Measurements from ENCODE around the gene KIF1A. TPM values are rescaled to one million over a fixed set of nuclear protein-coding genes. Genes with fewer than 3 reads are reported as not detected.
A peak's percentile ranks its signal among the peaks of the same experiment; 100 is the strongest.
"Not testable (repeated sequence)": the region's sequence is repeated elsewhere in the genome, so short reads cannot be mapped to it uniquely, and the experiment has no call there.

The KIF1A gene
- total and polyA plus RNA-seq, 3 experiments from 2014 or later, result 1.6 to 1.8 TPM; not detected in 1

DNA sequence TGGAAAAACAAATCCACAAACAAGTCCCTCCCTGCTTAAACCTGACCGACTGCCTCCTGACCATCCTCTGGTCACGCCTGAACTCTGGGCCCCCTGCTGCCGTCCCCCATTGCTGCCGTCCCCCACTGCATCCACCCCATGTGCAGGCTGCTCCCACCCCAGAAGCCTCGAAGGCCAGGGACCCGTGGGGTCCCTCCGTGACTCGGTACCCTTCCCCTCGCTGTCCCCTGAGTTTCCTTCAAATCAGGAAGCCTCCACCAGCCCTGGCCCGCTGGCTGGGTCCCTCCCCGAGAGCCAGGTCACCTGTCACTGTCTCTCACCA is 30.7 kb upstream of the KIF1A start:
- no peak overlapping the region for H3K27ac Mint-ChIP-seq
- peaks cover 0 to 5% (median 0%) of the 10 kb centered on the region in 3 donors for H3K36me3 Mint-ChIP-seq
- no peaks in the 10 kb centered on the region for H3K4me1 ChIP-seq (ENCODE audit: insufficient read depth, low read length)
- H3K4me1 Mint-ChIP-seq, result no peaks in the 10 kb centered on the region
- H3K4me3 ChIP-seq (ENCODE audit: low read length), result no peak overlapping the region
- no peaks in the 10 kb centered on the region for H3K36me3 ChIP-seq (ENCODE audit: insufficient read depth, low read length)
- no peaks in the 10 kb centered on the region for H3K9me3 ChIP-seq (ENCODE audit: low read length)
- H3K27me3 ChIP-seq (ENCODE audit: insufficient read depth, low read length, poor library complexity, severe bottlenecking), result no peaks in the 10 kb centered on the region
- H3K27me3 Mint-ChIP-seq, result peaks cover 3 to 4% of the 10 kb centered on the region in 2 donors
- no peak overlapping the region for H3K4me3 Mint-ChIP-seq
- ChIA-PET CTCF (interaction anchor here (0.5 to 2.0 kb wide), 8 partner anchors 9 to 1028 kb away, joined by 3 to 11 read pairs (median 6); no protein-coding TSS in a partner anchor), POLR2A (no interaction called here)
- H3K9me3 Mint-ChIP-seq, result peaks cover 5 to 11% (median 6%) of the 10 kb centered on the region in 5 donors
- DNase-seq, result no peak
- no peak overlapping the region for H3K27ac ChIP-seq (ENCODE audit: low read depth, low read length)

DNA sequence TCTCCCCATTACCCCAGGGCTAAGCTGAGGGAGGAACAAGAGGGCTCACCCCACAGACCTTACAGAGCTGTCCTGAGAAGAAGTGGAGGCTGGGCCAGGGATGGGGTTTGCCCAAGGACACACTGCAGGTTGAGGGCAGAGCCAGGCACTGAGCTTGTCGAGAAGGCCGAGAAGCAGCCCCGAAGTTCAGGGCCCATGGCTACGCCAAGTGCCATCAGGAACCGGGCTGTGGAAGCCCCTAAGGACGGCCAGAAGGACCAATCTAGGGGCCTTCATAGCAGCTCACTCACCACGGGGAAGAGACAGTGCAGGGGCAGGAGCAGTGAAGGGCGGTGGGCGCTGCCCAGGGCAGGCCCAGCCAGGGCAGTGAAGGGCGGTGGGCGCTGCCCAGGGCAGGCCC is 30.0 kb upstream of the KIF1A start:
- Histone ChIP-seq H3K27ac (ENCODE audit: low read depth, low read length) (no peak overlapping the region), H3K4me1 (ENCODE audit: insufficient read depth, low read length) (no peaks in the 10 kb centered on the region), H3K36me3 (ENCODE audit: insufficient read depth, low read length) (no peaks in the 10 kb centered on the region), H3K27me3 (ENCODE audit: insufficient read depth, low read length, poor library complexity, severe bottlenecking) (no peaks in the 10 kb centered on the region), H3K4me3 (ENCODE audit: low read length) (no peak overlapping the region), H3K9me3 (ENCODE audit: low read length) (no peaks in the 10 kb centered on the region)
- H3K27ac Mint-ChIP-seq, result no peak overlapping the region
- H3K27me3 Mint-ChIP-seq, result peaks cover 3 to 4% of the 10 kb centered on the region in 2 donors
- no peak for DNase-seq
- no peak overlapping the region for H3K4me3 Mint-ChIP-seq
- peaks cover 0 to 5% (median 0%) of the 10 kb centered on the region in 3 donors for H3K36me3 Mint-ChIP-seq
- CTCF ChIA-PET, result no interaction called here
- peaks cover 3 to 9% (median 6%) of the 10 kb centered on the region in 5 donors for H3K9me3 Mint-ChIP-seq
- POLR2A ChIA-PET, result no interaction called here
- no peaks in the 10 kb centered on the region for H3K4me1 Mint-ChIP-seq

DNA sequence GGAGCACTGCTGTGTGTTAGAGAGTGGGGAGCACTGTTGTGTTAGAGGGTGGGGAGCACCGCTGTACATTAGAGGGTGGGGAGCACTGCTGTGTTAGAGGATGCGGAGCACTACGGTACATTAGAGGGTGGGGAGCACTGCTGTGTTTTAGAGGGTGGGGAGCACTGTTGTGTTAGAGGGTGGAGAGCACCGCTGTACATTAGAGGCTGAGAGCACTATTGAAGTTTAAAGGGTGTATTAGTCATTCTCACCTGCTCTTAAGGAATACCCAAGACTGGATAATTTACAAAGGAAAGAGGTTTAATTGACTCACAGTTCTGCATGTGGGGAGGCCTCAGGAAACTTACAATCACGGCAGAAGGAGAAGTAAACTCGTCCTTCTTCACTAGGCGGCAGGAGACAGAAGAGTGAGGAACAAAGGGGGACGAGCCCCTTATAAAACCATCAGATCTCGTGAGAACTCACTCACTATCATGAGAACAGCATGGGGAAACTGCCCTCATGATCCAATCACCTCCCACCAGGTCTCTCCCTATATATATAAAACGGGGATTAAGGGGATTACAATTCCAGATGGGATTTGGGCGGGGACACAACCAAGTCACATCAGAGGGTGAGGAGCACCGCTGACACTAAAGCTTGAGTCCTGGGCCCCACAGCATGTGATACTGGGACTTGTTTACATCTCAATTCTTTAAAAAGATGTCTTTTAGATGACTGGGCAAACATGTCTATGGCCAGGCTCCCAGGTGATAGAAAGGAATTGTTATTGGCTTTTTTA is 29.1 kb upstream of the KIF1A start:
- H3K27me3 Mint-ChIP-seq, result peaks cover 3 to 4% of the 10 kb centered on the region in 2 donors
- Histone ChIP-seq H3K9me3 (ENCODE audit: low read length) (no peaks in the 10 kb centered on the region), H3K4me1 (ENCODE audit: insufficient read depth, low read length) (no peaks in the 10 kb centered on the region), H3K27me3 (ENCODE audit: insufficient read depth, low read length, poor library complexity, severe bottlenecking) (no peaks in the 10 kb centered on the region), H3K27ac (ENCODE audit: low read depth, low read length) (no peak overlapping the region), H3K36me3 (ENCODE audit: insufficient read depth, low read length) (no peaks in the 10 kb centered on the region), H3K4me3 (ENCODE audit: low read length) (no peak overlapping the region)
- no peaks in the 10 kb centered on the region for H3K4me1 Mint-ChIP-seq
- POLR2A ChIA-PET, result no interaction called here
- CTCF ChIA-PET, result no interaction called here
- H3K9me3 Mint-ChIP-seq, result peaks cover 0 to 3% (median under 1%) of the 10 kb centered on the region in 5 donors
- peaks cover 0 to 1% (median 0%) of the 10 kb centered on the region in 3 donors for H3K36me3 Mint-ChIP-seq
- DNase-seq, result no peak
- H3K27ac Mint-ChIP-seq, result no peak overlapping the region
- H3K4me3 Mint-ChIP-seq, result no peak overlapping the region

DNA sequence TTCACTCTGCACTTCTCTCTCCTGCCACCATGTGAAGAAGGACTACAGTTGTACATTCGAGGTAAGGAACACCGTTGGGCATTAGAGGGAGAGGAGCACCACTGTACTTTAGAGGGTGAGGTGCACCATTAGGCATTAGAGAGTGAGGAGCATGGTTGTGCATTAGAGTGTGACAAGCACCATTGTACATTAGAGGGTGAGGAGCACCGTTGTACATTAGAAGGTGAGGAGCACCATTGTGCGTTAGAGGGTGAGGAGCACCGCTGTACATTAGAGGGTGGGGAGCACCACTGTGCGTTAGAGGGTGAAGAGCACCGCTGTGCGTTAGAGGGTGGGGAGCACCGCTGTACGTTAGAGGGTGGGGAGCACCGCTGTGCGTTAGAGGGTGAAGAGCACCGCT is 27.8 kb upstream of the KIF1A start:
- no peaks in the 10 kb centered on the region for H3K4me1 ChIP-seq (ENCODE audit: insufficient read depth, low read length)
- Mint-ChIP-seq H3K36me3 (no peaks in the 10 kb centered on the region), H3K9me3 (no peaks in the 10 kb centered on the region), H3K27me3 (peaks cover 3 to 4% of the 10 kb centered on the region in 2 donors), H3K4me1 (no peaks in the 10 kb centered on the region), H3K27ac (no peak overlapping the region), H3K4me3 (no peak overlapping the region)
- DNase-seq, result no peak
- ChIA-PET POLR2A (no interaction called here), CTCF (no interaction called here)
- H3K4me3 ChIP-seq (ENCODE audit: low read length), result no peak overlapping the region
- no peaks in the 10 kb centered on the region for H3K27me3 ChIP-seq (ENCODE audit: insufficient read depth, low read length, poor library complexity, severe bottlenecking)
- no peaks in the 10 kb centered on the region for H3K9me3 ChIP-seq (ENCODE audit: low read length)
- H3K36me3 ChIP-seq (ENCODE audit: insufficient read depth, low read length), result no peaks in the 10 kb centered on the region
- H3K27ac ChIP-seq (ENCODE audit: low read depth, low read length), result no peak overlapping the region

DNA sequence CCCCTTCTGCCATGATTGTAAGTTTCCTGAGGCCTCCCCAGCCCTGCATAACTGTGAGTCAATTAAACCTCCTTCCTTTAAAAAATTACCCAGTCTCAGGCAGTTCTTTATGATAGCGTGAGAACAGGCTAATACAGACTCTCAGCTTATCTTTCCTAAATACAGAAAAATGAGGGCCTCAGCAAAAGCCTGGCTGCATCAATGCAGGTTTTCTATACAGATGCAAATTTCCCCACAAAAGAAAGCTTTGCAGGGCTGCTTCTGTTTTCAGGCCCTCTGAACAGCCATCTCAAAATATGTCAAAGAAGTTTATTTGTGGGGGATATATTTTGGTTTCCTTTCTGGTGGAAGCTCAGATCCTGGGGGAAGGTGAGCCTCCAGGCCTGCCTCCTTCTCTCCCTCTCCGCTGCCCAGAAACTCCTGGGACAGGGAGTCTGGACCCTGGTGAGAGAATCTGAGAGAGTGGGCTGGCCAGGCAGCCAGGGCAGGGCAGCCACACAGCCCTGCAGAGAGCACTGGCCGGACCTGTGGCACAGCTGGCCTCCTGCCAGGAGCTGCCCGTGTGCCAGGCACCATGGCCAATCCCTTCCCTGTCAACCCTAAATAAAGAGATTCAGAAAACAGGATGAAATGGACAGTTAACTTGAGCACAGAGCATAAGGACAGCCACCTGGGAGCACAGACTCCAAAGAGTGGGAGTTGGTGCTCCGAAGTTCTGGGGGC is 27.0 kb upstream of the KIF1A start:
- H3K27ac Mint-ChIP-seq, result peak overlapping the region in 1 of 8 donors; percentile 24
- Histone ChIP-seq H3K9me3 (ENCODE audit: low read length) (no peaks in the 10 kb centered on the region), H3K27ac (ENCODE audit: low read depth, low read length) (no peak overlapping the region), H3K4me3 (ENCODE audit: low read length) (no peak overlapping the region), H3K4me1 (ENCODE audit: insufficient read depth, low read length) (no peaks in the 10 kb centered on the region), H3K27me3 (ENCODE audit: insufficient read depth, low read length, poor library complexity, severe bottlenecking) (no peaks in the 10 kb centered on the region), H3K36me3 (ENCODE audit: insufficient read depth, low read length) (no peaks in the 10 kb centered on the region)
- no peaks in the 10 kb centered on the region for H3K4me1 Mint-ChIP-seq
- peaks cover 0 to 2% of the 10 kb centered on the region in 2 donors for H3K27me3 Mint-ChIP-seq
- ChIA-PET POLR2A (no interaction called here), CTCF (interaction anchor here (1.0 kb wide), 1 partner anchor 333 kb away, joined by 3 read pairs; no protein-coding TSS in a partner anchor)
- no peaks in the 10 kb centered on the region for H3K9me3 Mint-ChIP-seq
- no peak overlapping the region for H3K4me3 Mint-ChIP-seq
- no peaks in the 10 kb centered on the region for H3K36me3 Mint-ChIP-seq
- DNase-seq, result no peak

DNA sequence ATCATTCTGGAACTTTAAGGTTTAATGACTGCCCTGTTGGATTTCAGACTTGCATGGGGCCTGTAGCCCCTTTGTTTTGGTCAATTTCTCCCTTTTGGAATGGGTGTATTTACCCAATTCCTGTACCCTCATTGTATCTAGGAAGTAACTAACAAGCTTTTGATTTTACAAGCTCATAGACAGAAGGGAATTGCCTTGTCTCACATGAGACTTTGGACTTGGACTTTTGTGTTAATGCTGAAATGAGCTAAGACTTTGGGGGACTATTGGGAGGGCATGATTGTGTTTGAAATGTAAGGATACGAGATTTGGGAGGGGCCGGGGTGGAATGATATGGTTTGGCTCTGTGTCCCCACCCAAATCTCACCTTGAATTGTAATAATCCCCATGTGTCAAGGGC is 26.3 kb upstream of the KIF1A start:
- POLR2A ChIA-PET; H3K9me3 Mint-ChIP-seq; H3K4me3 Mint-ChIP-seq; H3K9me3 ChIP-seq (ENCODE audit: low read length); H3K27me3 Mint-ChIP-seq; H3K36me3 Mint-ChIP-seq; H3K4me1 Mint-ChIP-seq; H3K36me3 ChIP-seq (ENCODE audit: insufficient read depth, low read length); DNase-seq; H3K27me3 ChIP-seq (ENCODE audit: insufficient read depth, low read length, poor library complexity, severe bottlenecking); H3K27ac Mint-ChIP-seq; H3K4me3 ChIP-seq (ENCODE audit: low read length); H3K27ac ChIP-seq (ENCODE audit: low read depth, low read length); H3K4me1 ChIP-seq (ENCODE audit: insufficient read depth, low read length): not testable (repeated sequence)
- CTCF ChIA-PET, result interaction anchor here (1.0 kb wide), 1 partner anchor 332 kb away, joined by 3 read pairs; no protein-coding TSS in a partner anchor

DNA sequence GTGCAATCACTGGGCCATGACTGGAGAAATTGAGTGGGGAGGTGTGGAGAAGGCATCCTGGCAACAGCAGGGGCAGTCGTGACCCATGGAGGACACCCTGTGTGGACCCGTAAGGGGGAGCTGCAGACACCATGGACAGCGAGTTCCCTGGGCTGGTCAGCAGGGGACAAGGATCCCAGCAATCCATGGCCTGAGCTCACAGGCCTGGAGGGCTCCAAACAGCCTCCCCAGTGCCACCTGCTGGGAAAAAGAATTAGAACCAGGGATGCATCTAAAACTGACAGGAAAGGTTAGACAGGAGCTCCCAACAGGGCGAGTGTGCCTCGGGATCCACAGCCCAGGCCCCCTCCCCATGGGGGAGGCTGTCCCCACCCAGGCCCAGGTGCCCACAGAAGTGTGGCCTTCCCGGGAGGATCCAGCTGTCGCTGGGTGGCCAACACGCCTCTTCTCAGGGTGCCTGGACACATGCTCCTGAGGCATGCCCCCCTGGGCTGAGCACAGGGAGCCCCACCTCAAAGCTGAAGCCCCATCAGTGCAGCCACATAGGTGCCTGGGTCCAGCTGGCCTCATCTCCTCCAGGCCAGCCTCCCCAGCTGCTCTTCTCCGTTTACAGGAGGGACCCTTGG is 20.5 kb upstream of the KIF1A start:
- CTCF ChIA-PET, result interaction anchor here (0.7 to 4.0 kb wide), 4 partner anchors 11 to 326 kb away, joined by 3 to 26 read pairs (median 7); no protein-coding TSS in a partner anchor
- Mint-ChIP-seq H3K9me3 (no peaks in the 10 kb centered on the region), H3K4me3 (no peak overlapping the region), H3K4me1 (no peaks in the 10 kb centered on the region), H3K27ac (no peak overlapping the region), H3K36me3 (no peaks in the 10 kb centered on the region), H3K27me3 (peaks cover 3 to 12% of the 10 kb centered on the region in 2 donors)
- no peaks in the 10 kb centered on the region for H3K36me3 ChIP-seq (ENCODE audit: insufficient read depth, low read length)
- POLR2A ChIA-PET, result no interaction called here
- no peaks in the 10 kb centered on the region for H3K4me1 ChIP-seq (ENCODE audit: insufficient read depth, low read length)
- H3K9me3 ChIP-seq (ENCODE audit: low read length), result no peaks in the 10 kb centered on the region
- DNase-seq, result no peak
- no peak overlapping the region for H3K4me3 ChIP-seq (ENCODE audit: low read length)
- H3K27ac ChIP-seq (ENCODE audit: low read depth, low read length), result no peak overlapping the region
- H3K27me3 ChIP-seq (ENCODE audit: insufficient read depth, low read length, poor library complexity, severe bottlenecking), result peaks cover 3% of the 10 kb centered on the region
